ENCODE data around the gene GPR62.

The GPR62 gene

DNA sequence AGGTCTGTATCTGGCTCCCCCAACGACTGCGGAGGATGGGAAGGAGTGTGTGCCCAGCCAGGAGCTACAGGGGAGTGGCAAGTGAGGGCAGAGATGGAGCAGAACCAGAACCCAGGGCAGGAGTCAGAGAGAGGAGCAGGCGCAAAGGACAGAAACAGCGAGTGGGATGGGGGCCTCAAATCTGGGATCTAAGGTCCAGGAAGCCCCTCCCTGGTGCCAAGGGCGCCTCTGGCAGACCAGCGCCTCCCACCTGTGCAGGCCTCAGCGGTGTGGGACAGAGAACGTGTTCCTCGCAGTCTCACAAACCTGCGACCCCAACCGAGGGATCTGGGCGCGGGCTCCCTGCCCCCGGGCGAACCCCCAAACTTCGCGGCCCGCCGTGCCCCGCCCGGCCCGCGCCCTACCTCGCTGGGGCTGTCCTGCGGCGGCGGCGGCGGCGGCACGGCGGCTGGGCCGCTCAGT lies 11.8 kb downstream of the GPR62 start:
- FAIRE-seq (no peak), DNase-seq (ENCODE audit: insufficient read length, low spot score) (no peak)
- TF ChIP-seq POLR2A (IDR thresholded peaks at IDR 0.05; ENCODE audit: low read depth, low read length): no peak

DNA sequence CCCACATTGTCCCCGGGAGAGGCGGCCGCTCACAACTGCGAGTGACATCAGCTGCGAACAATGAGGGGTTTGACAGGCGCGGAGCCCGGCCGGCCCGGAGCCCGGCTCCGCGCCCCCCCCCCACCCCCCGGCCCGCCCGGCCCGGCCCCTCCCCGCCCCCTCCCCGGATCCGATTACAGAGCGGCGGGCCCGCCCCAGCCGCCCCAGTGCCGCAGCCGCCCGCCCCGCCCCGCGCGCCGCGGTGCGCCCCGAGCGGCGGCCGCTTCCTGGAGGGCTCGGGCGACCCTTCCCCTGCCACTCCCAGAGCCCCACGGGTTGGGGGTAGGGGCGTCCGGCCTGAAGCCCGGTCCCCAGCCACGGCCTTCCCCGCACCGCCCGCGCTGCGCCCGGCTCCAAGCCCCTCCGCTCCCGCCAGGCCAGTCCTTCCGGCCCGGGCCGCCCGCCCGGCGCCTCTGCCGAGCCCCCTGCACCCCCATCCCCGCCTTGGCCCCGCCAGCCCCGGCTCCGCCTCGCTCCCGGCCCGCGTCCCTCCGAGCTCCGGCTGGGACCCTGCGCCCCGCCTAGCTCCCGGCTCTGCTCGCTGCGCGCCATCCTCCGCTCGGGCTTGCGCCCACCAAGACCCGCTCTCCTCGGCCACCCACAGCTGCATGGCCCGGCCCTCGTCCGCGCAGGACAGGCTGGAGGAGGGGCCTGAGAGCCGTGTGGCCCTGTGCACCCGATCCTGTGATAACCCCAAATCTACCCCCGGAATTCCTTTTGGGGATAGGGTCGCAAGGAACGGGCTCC lies 12.4 kb downstream of the GPR62 start, which contains the start of gene PCBP4:
TSS of gene PCBP4 (minus strand) at position 71 of the 786 bp plus-strand sequence. CDS start 6,214 bp downstream, outside the sequence.
- peak; percentile 37; the same call in 1 of the 2 replicates for TF ChIP-seq POLR2A (IDR thresholded peaks at IDR 0.05; ENCODE audit: low read depth, low read length)
- FAIRE-seq (no peak), DNase-seq (ENCODE audit: insufficient read length, low spot score) (peak; percentile 58)

DNA sequence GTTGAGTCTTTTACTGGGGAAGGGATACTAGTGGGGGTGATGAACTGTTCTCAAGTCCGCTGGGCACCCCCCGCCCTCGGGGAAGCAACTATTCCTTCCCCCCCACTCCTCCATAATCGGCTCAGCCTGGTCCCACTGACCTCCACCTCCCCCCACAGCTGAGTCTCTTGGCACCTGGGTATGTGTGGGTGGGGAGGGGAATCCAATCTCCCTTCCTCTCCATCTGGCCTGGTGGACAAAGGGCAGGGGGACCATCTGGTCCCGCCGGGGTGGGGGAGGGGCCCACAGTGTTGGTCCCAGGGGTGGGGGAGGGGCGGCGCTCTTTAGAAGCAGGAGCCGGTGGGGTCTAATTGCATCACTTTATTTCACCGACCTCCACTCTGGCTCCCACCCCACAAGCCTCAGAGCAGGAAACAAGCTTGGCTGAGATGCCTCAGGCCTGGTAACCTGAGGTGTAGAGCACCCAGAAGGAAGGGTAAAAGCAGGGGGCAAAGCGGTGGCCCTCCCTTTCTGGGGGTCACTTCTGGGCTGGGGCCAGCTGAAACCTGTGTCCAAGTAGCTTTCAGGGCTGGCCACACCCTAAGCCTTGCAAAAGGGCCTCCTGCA lies 13.1 kb downstream of the GPR62 start:
- DNase-seq (ENCODE audit: insufficient read length, low spot score): no peak
- TF ChIP-seq POLR2A (IDR thresholded peaks at IDR 0.05; ENCODE audit: low read depth, low read length): no peak
- no peak for FAIRE-seq

DNA sequence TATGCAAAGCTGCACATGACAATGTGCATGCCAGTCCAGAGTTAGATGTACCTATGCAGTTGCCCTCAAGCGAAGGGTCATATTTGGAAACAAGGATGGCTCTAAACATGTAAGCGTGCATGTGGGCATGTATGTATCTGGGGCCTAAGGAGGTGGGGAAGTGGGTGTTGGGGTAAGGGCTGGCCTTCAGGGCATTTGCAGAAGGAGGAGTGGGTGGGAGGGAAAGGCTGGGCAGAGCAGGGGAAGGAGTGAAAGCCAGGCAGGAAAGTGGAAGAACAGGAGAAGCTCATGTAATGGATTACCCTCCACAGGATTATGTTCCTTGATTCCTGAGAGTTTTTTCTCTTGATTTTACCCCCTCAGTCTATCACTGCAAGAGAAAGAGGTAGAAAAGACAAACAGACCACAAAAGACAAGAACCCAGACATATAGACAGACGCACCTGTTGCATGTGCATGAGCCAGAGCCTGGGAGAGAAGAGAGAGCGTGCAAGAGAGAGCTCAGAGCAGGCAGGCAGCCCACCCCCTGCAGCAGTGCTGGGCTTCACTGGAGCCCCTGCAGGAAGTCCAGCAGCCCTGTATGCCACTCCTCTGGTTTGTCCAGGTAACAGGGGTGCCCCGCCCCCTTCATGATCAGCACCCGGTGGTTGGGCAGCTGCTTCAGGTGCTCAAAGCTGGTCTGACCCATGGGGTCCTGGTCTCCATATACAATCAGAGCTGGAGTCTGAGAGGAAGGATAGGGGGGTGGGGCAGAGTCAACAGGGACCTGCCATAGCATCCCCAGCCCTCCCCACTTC lies 13.9 kb downstream of the GPR62 start:
- FAIRE-seq (no peak), DNase-seq (ENCODE audit: insufficient read length, low spot score) (no peak)
- no peak for TF ChIP-seq POLR2A (IDR thresholded peaks at IDR 0.05; ENCODE audit: low read depth, low read length)

DNA sequence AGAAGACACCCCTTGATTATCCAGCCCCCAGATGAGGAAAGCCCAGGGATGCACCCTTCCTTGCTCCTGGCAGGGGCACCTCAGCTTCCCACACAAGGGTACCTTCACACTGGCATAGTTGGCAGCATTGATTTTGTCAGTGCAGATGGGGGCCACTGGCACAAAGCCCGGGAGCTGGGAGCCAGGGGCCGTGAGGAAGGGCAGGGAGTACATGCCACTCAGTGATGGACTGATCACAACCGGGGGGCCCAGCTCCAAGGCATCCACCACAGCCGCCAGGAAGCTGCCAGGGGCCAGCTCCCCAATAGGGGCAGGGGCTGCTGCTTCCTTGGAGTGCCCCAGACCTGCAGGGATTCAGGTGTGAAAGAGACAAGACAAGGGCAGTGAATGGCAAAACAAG lies 14.7 kb downstream of the GPR62 start:
- FAIRE-seq (no peak), DNase-seq (ENCODE audit: insufficient read length, low spot score) (no peak)

DNA sequence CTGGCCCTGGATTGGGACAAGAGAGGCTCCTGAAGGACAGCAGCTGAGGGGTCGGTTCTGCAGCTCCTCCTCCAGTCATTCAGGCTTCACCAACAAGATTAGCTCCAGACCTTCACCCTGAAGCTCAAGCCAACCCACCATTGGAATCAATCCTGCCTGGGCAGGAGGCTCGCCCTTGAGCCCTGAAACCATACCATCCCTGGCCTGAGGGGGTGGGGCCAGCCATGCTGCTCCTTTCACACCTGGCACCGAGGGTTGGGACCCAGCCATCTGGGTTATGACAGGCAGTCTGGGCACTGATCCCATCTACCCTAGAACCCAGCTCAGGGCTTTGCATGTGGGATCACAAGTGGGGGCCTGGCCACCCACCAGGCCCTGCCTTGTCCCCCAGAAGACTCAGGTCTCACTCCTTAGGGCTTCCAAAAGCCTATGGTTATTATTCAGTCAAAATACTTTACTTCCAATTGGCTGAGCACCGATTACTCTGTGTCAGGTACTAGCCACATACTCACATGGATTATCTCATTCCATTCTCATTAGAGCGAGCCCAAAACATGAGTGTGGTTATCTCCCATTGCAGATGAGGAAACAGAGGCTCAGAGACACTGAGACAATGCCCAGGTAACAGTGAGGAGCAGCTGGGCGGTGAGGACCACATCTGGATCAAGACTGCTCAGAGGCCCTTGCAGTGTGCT lies 15.6 kb downstream of the GPR62 start:
- FAIRE-seq: no peak
- no peak for DNase-seq (ENCODE audit: insufficient read length, low spot score)
- TF ChIP-seq POLR2A (IDR thresholded peaks at IDR 0.05; ENCODE audit: low read depth, low read length): no peak

More for the DNA sequence above, 14.7 kb downstream of the GPR62 start:
- TF ChIP-seq POLR2A (IDR thresholded peaks at IDR 0.05; ENCODE audit: low read depth, low read length): no peak

DNA sequence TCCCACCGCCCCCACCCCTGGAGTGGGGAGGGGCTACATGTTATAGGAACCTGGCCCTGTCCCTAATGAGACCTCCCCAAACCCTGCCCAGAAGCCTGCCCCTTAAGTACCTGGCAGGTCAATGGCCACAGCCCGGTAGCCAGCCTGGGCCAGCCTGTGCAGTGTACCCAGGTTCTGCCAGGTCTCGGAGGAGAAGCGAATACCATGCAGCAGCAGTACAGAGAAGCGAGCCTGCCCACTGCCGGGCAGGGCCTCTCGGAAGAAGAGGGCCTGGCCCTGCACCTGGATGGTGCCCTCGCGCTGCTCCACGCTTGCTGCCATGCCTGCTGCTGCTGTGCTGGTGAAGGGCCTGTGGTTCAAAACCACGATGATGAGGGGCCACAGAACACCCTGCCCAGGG lies 16.2 kb downstream of the GPR62 start:
- no peak for TF ChIP-seq POLR2A (IDR thresholded peaks at IDR 0.05; ENCODE audit: low read depth, low read length)
- no peak for FAIRE-seq

DNA sequence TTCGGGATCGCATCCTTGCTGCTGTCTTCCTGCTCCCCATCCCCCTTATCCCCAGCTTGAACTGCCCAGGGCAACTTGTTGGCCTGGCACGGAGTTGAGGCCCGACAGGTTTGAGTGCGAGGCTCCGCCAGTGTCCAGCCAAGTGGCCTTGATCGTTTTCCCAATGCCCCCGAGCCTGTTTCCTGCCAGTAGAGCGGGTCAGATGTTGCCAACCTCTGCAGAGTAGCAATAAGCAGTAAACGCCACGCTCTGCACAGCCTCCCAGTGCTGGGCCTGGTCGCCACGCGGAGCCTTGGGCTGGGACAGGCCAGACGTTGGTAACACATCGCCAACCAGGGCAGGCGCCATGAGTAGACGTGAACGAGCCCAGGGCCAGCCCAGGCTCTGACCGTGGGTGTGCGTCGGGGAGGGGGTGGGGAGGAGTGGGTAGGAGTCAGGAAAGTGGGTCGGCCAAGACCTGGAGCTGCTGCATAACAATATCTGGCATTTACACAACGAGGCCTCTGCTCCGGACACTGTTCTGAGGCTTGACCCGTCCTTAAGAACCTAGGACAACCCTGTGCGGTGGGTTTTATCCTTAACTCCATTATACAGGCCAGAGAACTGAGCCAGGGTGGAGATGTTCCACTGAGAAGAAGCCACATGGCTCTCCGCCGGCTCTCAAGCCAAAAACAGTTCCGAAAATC lies 19.2 kb downstream of the GPR62 start:
- FAIRE-seq (no peak), DNase-seq (ENCODE audit: insufficient read length, low spot score) (no peak)
- TF ChIP-seq POLR2A (IDR thresholded peaks at IDR 0.05; ENCODE audit: low read depth, low read length): no peak

More for the DNA sequence above, 16.2 kb downstream of the GPR62 start:
- no peak for DNase-seq (ENCODE audit: insufficient read length, low spot score)

DNA sequence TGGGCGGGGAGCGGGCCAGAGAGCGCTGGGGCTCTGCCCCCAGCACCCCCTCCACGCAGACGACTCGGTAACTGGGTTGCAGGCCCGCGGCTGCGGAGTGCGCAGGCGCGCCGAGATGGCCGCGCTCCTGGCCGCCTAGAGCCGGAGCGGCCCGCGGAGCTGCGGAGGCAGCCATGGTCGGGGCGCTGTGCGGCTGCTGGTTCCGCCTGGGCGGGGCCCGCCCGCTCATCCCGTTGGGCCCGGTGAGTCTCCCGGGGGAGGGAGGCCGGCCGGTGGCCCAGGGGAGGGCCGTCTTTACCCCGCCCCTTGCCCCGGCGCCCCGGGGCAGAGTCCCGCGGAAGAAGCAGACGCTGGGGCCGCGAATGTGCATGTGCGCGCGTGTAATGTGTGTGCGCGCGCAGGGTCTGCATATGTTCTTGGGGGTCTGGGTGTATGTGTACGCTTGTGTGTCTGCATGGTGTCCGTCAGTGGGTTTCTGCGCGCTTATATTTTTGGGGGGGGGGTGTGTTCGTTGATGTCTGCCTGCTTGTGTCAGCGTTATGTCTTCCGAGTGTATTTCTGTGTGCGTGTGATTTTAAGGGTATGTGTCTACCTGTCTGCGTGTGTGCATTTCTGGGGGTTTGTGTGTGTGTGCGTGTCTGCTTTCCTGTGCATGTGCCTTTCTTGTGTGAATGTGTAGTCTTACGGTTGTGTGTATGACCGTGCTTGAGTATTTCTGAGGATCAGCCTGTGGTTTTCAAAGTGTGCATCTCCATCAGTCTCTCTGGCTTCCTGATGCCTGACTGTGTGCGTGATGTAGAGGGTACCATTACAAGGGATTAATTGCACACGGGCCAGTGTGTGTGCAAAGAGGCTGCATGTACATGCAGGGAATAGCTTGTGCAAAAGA lies 20.0 kb downstream of the GPR62 start, which contains the start of gene ABHD14A:
TSS of gene ABHD14A (plus strand) at position 102 of the 889 bp plus-strand sequence. CDS start at position 174, 72 bp downstream.
- TF ChIP-seq POLR2A (IDR thresholded peaks at IDR 0.05; ENCODE audit: low read depth, low read length): peak; percentile 65
- DNase-seq (ENCODE audit: insufficient read length, low spot score) (peak; percentile 86), FAIRE-seq (no peak)

DNA sequence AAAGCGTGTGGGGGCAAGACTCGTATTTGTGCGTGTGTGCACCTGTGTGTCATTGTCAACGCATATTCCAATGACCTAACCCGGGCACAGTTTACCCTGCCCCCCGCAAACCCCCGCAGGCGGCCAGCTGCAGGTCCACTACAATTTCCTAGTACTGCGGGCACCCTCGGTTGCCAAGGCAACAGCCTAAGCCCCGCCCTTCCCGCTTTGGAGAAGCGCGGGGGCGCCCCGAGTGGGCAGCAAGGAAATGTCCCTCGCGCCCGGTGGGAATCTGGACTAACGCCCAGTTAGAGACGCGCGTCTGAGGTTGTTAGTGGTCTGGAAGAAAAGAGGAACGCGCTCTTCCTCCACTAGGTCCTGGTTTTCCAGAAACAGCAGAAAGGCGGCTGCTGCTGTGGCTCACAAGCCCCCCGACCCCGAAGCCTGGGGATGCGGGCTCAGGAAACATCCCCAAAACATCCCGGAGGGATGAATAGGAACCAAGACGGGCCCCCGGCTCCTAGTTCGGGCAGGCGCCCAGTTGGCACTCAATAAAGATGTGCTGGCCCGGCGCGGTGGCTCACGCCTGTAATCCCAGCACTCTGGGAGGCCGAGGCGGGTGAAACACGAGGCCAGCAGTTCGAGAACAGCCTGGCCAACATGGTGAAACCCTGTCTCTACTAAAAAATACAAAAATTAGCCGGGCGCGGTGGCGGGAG lies 20.8 kb downstream of the GPR62 start:
- no peak for DNase-seq (ENCODE audit: insufficient read length, low spot score)
- FAIRE-seq: no peak
- TF ChIP-seq POLR2A (IDR thresholded peaks at IDR 0.05; ENCODE audit: low read depth, low read length): no peak

DNA sequence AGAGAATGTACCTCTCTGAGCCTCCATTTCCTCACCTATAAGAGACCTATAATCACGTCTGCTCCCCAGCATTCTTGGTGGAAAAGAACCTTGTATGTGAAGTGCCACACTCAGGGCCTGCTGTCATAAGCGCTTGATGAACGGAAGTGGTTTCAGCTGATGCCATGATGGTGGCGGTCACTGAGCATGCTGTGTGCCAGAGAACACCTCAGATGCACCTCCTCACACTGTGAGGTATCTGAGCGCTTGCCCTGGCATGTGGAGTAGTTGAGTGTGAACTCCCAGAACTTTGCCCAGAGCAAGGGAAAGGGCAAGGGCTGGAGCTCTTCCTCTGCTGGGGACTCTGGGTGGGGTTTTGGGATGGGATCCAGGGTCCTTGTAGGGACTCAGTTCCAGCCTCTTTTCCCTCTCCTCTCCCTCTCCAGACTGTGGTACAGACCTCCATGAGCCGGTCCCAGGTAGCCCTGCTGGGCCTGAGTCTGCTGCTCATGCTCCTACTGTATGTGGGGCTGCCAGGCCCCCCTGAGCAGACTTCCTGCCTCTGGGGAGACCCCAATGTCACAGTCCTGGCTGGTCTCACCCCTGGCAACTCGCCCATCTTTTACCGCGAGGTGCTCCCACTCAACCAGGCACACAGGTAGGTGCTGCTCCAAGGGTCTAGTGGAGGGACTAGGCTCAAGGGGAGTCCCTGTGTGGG lies 22.4 kb downstream of the GPR62 start:
- DNase-seq (ENCODE audit: insufficient read length, low spot score) (no peak), FAIRE-seq (no peak)
- TF ChIP-seq POLR2A (IDR thresholded peaks at IDR 0.05; ENCODE audit: low read depth, low read length): no peak

All from H54 (cell line).